CD4-positive, alpha-beta T cell treated with Interleukin-6 at 100 ng/mL for 8 hours (primary cell): ENCODE measurements around the gene MACROD2.

Experiments used
- DNase-seq: peaks from one replicate; pipeline ENCODE4 v3.0.0-alpha.2; 2020; ENCODE audit warnings: mixed read lengths, low spot score

MACROD2 gene

DNA sequence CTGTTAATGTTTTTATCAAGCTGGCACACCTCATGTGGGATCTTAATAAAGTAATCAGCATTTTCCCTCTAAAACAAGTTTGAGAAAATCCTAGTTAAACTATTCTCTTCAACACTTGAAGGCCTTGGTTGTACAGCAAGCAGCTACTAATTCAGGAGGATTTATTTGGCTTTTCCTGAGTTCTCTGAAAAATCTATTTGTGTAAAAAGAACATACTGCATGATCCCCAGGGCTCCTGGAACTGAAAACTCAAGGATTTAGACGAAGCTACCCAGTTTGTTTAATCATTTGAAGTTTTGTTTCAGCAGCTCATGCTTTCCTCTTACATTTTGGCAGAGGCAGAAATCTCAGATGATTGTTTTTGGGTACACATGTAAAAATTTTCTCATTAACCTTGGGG lies 651.7 kb downstream of the MACROD2 start:
- no peak for DNase-seq

DNA sequence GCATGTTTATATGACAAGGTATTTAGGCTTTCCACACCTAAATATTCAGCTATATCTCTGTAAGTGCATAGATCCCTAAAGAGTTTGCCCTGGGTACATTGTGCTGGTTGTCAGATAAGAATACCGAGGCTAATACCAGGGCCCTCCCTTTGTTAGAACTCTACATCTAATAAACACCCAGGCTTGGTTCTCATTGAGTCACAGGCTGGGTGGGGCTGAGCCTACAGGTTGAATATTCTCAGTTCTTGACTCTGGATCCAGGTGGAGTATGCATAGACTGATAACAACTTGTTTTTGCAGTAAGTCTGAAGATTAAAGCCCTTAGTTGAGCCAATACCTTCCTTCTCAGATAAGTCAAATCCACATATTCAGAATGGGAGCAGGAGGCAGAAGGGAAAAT lies 654.3 kb downstream of the MACROD2 start:
- DNase-seq: no peak

DNA sequence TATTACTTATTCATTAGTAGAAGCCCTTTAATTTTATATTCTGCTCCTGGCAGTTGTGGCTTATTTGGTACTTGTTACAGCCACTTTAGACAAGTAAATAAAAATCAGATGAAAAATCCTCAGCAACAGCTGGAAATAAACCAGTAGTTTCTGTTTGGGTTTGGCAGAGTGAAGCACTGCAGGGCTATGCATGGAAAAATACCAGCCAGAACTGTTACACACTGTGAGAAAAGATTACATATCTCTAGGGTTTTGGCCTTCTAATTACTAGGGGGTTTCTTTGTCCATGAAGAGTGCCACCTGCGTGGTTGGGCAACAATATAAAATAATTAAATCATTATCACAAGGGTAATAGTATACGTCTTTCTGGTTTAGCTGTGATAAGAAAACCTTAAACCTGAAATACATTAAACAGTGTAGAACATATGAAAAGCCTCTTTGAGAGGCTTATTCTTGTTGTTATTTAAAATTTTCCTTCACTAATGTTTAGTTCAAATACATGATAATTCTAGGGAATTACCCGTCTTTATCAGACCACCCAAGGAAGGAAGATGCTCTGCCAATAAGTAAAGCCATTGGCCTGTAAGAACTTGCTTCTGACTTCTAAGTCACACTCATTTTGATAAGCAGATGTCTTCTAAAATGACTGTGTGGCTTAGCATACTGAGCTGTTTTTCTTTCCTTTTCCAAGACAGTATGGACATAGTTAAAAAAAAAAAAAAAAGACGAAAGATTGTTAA lies 662.1 kb downstream of the MACROD2 start:
- no peak for DNase-seq

DNA sequence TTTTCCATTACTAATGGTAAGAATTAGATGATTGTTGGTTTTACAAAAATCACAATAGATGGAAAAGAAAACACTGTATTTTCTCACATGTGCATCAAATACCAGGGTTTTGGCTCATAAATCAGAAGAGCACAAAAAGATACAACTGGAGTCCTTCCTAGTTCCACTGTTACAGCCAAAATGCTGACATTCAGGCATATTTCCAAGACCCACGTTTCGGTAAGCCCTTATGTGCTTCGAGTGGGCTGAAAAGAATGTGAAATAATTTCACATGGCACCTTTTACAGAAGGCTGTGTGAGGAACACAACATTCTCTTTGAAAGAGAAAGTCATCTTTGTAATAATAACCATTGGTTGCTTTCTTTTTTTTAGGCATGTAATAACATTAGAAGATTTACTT lies 668.8 kb downstream of the MACROD2 start:
- DNase-seq: no peak

- no peak for DNase-seq
Observed at GRCh38 chr20:14666696-14667095, 671.4 kb downstream of the MACROD2 start.

DNA sequence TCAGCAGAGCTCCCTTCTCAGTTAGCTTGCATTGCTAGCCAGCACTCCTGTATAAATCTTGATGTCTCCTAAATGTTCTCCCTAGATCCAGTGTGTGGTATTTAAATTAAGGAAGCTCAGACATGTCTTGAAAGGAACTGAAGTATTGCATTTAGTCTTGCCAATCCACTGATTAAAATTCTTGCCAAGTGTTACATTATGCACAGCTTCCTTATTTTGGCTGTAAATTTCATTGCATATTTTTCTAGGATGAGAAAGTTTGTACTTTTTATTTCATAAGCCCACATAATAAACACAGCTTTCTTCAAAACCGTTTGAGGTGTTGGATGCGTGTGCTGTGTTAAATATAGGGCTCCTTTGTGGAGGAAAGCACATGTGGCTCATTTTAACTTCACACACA lies 671.9 kb downstream of the MACROD2 start:
- DNase-seq: no peak

DNA sequence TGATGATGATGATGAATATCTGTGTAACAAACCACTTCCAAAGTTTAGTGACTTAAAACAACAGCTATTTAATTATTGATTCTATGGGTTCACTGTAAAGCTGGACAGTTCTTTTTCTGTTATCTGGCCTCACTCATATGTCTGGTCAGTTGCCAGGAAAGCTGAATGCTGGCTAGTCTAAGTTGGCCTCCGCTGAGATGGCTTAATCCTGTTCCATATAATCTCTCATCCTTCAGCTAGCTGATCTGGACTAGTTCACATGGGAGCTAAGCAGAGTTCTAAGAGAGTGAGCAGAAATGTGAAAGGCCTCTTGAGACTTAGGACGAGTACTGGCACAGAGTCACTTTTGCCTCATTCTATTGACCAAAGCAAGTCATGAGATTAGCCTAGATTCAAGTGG lies 676.8 kb downstream of the MACROD2 start:
- DNase-seq: no peak

GRCh38 chr20:14673164-14673563 lies 677.8 kb downstream of the MACROD2 start:
- DNase-seq: no peak

DNA sequence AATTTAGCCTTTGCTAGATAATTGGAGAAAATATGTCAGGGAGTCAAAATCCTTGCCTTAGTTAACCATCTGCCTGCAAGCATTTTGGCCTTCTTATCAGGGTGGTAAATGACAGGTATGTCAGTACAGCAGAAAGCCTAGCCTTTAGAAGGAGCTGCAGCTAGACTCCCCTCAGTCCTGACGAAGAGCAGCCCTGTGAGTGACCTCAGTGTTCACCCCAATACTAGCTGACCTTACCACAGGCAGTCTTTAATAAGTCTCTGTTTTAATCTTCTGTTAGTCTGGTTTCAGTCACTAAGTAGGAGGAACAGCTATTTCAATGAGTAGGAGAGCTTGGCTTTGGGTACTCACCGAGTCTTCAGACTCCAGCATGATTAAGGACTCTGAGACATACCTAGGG lies 682.1 kb downstream of the MACROD2 start:
- no peak for DNase-seq

DNA sequence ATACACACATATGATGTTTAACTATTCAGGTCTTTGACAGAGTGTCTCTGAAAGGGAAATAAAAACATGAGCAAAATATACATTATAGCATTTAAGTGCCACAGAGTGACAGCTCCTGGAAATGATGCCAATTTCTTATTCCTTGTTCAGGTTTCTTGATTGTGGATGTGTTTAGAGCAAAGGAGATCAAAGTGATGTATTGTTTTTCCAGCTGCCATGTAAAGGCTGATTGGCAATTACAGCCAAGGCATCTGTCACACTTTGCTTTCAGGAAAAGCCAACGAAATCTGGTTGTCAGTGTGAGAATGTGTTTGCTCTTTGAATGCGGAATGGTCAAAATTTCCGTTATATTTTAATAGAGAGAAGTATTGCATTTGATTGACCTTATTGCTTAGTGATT lies 689.9 kb downstream of the MACROD2 start:
- DNase-seq: no peak

GRCh38 chr20:14687313-14687712 lies 692.0 kb downstream of the MACROD2 start:
- no peak for DNase-seq

GRCh38 chr20:14688005-14688404 lies 692.7 kb downstream of the MACROD2 start:
- no peak for DNase-seq

DNA sequence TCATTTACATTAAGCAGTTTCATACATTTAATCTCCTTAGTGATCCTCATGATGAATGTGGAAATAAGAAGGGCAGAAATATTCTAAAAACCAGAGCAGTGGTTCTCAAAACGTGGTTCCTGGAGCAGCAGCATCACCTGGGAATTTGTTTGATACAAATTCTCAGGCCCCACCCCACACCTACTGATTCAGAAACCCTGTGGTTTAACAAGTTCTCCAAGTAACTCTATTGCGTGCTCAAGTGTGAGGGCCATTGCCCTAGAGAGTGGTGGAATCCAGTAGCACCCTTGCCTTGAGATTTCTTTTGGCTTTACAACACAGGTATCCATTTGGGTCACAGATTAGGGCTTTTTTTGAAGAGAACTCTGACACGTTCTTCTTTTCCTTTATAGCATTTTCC lies 696.7 kb downstream of the MACROD2 start:
- DNase-seq: no peak

DNA sequence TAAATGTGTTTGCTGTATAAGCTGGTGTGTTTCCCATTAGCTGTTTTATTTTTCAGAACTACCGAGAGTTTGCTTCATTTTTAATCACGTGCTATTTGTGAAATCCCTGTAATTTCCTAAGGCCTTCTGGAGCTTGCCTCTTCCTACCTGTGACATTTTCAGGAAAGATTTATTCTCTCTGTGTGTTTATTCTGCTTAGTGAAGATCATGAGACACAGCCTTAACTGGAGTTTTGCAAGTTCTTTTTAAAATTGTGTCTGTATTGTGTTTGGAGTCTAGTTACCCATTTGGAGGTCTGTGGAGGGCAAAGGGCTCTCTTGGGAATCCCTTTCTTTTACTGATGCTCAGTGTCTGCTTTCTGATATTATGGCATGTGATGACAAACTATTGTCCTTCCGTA lies 701.2 kb downstream of the MACROD2 start:
- no peak for DNase-seq

GRCh38 chr20:14696937-14697336 lies 701.6 kb downstream of the MACROD2 start:
- no peak for DNase-seq

DNA sequence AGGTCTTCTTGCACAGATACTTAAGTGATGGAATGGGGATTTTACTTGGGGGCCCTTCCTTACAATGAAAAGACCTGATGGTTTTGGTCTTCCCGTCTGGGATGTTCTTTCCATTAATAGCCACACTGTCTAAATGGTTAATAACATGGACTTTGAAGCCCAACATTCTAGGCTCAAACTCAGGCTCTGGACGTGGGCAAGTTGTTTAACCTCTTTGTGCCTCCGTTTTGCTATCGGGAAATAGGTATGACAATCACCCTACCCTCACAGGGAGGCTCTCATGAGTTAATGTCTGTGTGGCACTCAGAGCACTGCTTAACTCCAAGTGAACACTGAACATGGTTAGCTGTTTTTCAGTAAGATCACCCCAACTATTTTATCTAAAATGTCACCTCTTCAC lies 702.8 kb downstream of the MACROD2 start:
- DNase-seq: no peak

DNA sequence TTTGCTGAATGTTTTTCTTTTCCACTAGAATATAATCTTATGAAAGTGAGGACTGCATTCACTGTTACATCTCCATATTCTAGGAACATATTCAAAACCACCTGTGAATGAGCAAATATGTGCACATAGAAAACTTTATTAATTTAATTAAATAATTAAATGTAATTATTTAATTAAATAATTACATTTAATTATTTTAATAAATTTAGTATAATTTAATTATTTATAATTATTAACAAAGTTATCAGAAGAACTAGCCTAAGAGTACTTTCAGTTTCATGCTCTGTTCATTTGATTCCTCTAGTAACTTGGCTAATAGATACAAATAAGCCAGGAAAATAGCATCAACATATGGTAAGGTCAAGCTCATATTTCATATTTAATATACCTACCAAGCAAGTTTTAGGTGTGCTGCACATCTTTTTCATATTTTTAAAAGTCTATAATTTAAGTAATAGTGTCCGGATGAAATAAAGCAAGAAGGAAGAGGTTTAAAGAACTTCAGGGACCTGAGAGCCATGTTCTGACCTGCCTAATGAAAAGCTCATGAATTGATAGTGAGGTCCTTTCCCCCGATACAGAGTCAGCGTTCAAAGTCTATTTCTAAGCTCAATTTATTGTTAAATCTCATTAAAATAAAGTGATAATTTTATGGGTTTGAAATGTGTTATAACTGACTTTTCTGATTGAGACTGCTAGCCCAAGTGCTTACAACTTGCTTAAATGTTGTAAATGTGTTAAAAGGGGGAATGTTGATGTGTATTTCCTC lies 703.5 kb downstream of the MACROD2 start:
- DNase-seq: no peak

GRCh38 chr20:14700639-14700960 lies 705.3 kb downstream of the MACROD2 start:
- DNase-seq: no peak

DNA sequence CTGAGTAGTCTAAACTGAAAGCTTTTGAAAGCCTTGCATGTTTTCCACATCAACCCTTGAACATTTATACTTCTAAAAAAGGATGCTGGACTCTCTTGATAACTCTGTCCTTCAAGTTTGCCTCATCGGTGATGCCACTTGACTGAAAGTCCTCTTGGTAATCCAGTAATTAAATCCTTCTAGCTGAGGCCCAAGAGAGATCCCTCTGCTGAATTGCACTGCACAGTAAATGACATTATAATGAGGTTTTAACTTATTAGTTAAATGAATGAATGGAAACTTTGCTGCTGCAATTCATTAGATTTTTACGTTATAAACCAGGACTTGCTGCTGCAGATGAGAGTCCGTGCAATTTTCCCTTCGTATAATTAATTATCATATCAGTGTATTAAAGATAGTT lies 706.0 kb downstream of the MACROD2 start:
- DNase-seq: no peak

- no peak for DNase-seq
Observed at GRCh38 chr20:14706555-14706954, 711.2 kb downstream of the MACROD2 start.

DNA sequence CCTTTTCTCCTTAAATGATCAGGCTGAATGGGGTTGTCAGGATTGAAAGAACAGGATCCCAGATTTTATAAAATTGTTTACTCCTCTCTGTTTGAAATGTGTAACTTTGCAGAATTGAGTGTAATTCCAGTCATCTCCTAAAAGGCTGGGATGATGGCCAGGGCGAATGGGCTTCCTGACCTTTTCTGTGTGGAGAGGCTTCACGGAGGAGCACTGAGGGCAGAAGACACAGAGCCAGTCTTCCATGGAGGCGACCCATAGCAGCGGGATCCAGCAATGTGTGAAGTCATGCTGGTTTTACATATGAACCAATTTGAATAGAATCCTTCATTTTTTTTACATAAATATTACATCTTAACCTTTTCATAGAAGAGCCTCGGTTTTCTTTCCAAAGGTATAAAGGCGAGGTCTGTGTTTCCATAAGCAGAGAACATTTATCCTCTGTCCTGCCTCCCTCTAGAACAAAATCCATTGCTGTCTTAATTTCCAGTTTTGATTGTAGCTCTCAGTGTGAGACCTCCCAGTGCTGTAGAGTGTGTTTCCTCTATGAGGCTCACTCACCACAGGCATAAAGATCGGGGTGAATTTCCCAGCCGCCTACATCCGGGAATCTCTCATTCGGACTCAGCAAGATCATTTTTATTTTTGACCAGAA lies 711.8 kb downstream of the MACROD2 start:
- DNase-seq: no peak

GRCh38 chr20:14707865-14708596 lies 712.7 kb downstream of the MACROD2 start:
- no peak for DNase-seq

DNA sequence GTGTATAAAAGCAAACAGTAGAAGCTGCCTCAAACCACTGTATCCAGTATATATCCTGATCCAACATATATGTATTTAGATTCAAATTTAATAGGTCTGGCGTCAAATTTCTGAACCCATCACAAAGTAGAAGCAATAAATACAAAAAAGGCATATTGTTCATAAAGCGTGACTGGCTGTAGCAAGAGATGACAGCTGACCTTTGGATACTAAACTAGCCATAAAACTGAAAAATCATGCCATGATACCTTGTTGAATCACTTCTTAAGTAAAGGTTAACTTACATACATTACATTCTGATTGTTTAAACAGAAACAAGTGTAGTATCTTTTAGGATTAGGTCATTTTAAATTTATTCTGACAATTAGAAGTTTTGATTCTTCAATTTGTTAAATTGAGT lies 714.1 kb downstream of the MACROD2 start:
- DNase-seq: no peak
